RWPE1 (cell line): ENCODE results near the gene FAM83F.

Source experiments
- CTCF ChIA-PET: fragments of 350-600 bp; sonication (Branson Sonifier 250); formaldehyde crosslinking; extraction: SDS; loops from one replicate; lab custom pipeline; 2021; lab: Yijun Ruan, JAX
- POLR2A ChIA-PET: fragments of 400-600 bp; formaldehyde crosslinking; extraction: SDS; loops from one replicate; lab custom pipeline; 2020; ENCODE audit warnings: antibody characterized with exemption; ENCODE audit not compliant: low non-redundant PET; lab: Yijun Ruan, JAX
- DNase-seq: peaks from one replicate; pipeline ENCODE4 v3.0.0; 2012; ENCODE audit warnings: low spot score
- H3K27ac ChIP-seq: fragments of 450-650 bp; 2 replicates; pipeline ENCODE4 v1.5.1; 2017
- CTCF ChIP-seq: fragments of 450-650 bp; conservative IDR thresholded peaks from 2 replicates; pipeline ENCODE4 v1.5.1; 2017; ENCODE audit warnings: low read depth, mild to moderate bottlenecking

FAM83F gene

GRCh38 chr22:39966470-39966869 is 28.3 kb upstream of the FAM83F start:
- no peak overlapping the region for H3K27ac ChIP-seq
- ChIA-PET POLR2A (no interaction called here), CTCF (no interaction called here)
- no peak for TF ChIP-seq CTCF
- no peak for DNase-seq

- TF ChIP-seq CTCF = no peak
- H3K27ac ChIP-seq = no peak overlapping the region
- DNase-seq = no peak
- ChIA-PET CTCF (no interaction called here), POLR2A (no interaction called here)
Observed at GRCh38 chr22:39967103-39967829, 27.5 kb upstream of the FAM83F start.

GRCh38 chr22:39967996-39968972 is 26.5 kb upstream of the FAM83F start:
- CTCF ChIA-PET = no interaction called here
- POLR2A ChIA-PET = no interaction called here
- H3K27ac ChIP-seq = no peak overlapping the region
- DNase-seq = no peak
- no peak for TF ChIP-seq CTCF

- DNase-seq = no peak
- TF ChIP-seq CTCF = no peak
- POLR2A ChIA-PET = interaction anchor here (0.6 kb wide), 1 partner anchor 281 kb away, joined by 3 read pairs; no protein-coding TSS in a partner anchor
Observed at GRCh38 chr22:39970742-39971141, 24.0 kb upstream of the FAM83F start.

GRCh38 chr22:39972641-39973040 is 22.1 kb upstream of the FAM83F start:
- CTCF ChIA-PET = no interaction called here

More at GRCh38 chr22:39970742-39971141, 24.0 kb upstream of the FAM83F start:
- CTCF ChIA-PET = no interaction called here
- H3K27ac ChIP-seq = no peak overlapping the region

More at GRCh38 chr22:39972641-39973040, 22.1 kb upstream of the FAM83F start:
- no peak for DNase-seq
- TF ChIP-seq CTCF = no peak
- POLR2A ChIA-PET = no interaction called here
- H3K27ac ChIP-seq = no peak overlapping the region
